HEK293 (cell line): ENCODE data around the gene ITGB5.

ENCODE experiments used
- CTCF ChIA-PET: fragments of 350-600 bp; formaldehyde crosslinking; extraction: SDS; loops from one replicate; lab custom pipeline; 2021; ENCODE audit warnings: antibody characterized with exemption; lab: Yijun Ruan, JAX
- POLR2A ChIA-PET: fragments of 300-600 bp; formaldehyde crosslinking; extraction: SDS; loops from one replicate; lab custom pipeline; 2020; ENCODE audit warnings: antibody characterized with exemption, inconsistent platforms; lab: Yijun Ruan, JAX
- H3K27ac ChIP-seq: fragments of 200-500 bp; sonication (Bioruptor generic); 2 replicates; pipeline ENCODE4 v1.5.1; 2014; ENCODE audit warnings: low read depth, low read length, control low read depth, inconsistent platforms; ENCODE audit errors: extremely low read depth
- H3K36me3 ChIP-seq, 2 experiments: fragments of 200-500 bp in 1 of 2; sonication (Bioruptor generic) in 1 of 2; 1 replicate in 1 of 2; 2 replicates in 1 of 2; pipeline ENCODE4 v1.5.1; 2014 to 2017; ENCODE audit warnings: inconsistent platforms in 2 of 2, low read length in 2 of 2; ENCODE audit not compliant: control insufficient read depth in 2 of 2, insufficient read depth in 1 of 2
- H3K4me1 ChIP-seq: fragments of 200-500 bp; sonication (Bioruptor generic); 2 replicates; pipeline ENCODE4 v1.5.1; 2014; ENCODE audit warnings: mild to moderate bottlenecking, low read length, inconsistent platforms; ENCODE audit not compliant: control insufficient read depth, insufficient read depth
- H3K4me3 ChIP-seq: 2 replicates; pipeline ENCODE4 v1.5.1; 2011; ENCODE audit warnings: low read depth, mild to moderate bottlenecking, control low read depth, low read length, moderate library complexity
- H3K9me3 ChIP-seq: fragments of 200-500 bp; sonication (Bioruptor generic); 2 replicates; pipeline ENCODE4 v1.5.1; 2014; ENCODE audit warnings: low read depth, low read length, inconsistent platforms; ENCODE audit not compliant: control insufficient read depth, insufficient read depth
- BCL11B ChIP-seq: fragments of 450-650 bp; formaldehyde crosslinking; IDR thresholded peaks from 2 replicates; pipeline ENCODE4 v1.5.1; 2016; ENCODE audit warnings: low read depth, missing biosample characterization, missing genetic modification characterization
- KLF10 ChIP-seq: fragments of 450-650 bp; IDR thresholded peaks from 2 replicates; pipeline ENCODE4 v1.5.1; 2018; ENCODE audit warnings: missing biosample characterization, mild to moderate bottlenecking, missing genetic modification characterization
- KLF17 ChIP-seq: fragments of 450-650 bp; formaldehyde crosslinking; IDR thresholded peaks from 2 replicates; pipeline ENCODE4 v1.5.1; 2016; ENCODE audit warnings: missing biosample characterization, missing genetic modification characterization
- SALL2 ChIP-seq: fragments of 450-650 bp; formaldehyde crosslinking; IDR thresholded peaks from 2 replicates; pipeline ENCODE4 v1.5.0; 2017; ENCODE audit warnings: missing biosample characterization, mild to moderate bottlenecking, missing genetic modification characterization, borderline replicate concordance
- SP7 ChIP-seq: fragments of 450-650 bp; formaldehyde crosslinking; IDR thresholded peaks from 2 replicates; pipeline ENCODE4 v1.5.1; 2016; ENCODE audit warnings: missing biosample characterization, missing genetic modification characterization
- TCF7L2 ChIP-seq: IDR thresholded peaks from 2 replicates; pipeline ENCODE4 v1.6.1; 2011; ENCODE audit warnings: low read depth, mild to moderate bottlenecking, inconsistent platforms, low read length, moderate library complexity, borderline replicate concordance
- ZBTB20 ChIP-seq: fragments of 450-650 bp; formaldehyde crosslinking; IDR thresholded peaks from 2 replicates; pipeline ENCODE4 v1.5.1; 2016; ENCODE audit warnings: missing biosample characterization, missing genetic modification characterization
- ZBTB8A ChIP-seq: fragments of 450-650 bp; formaldehyde crosslinking; IDR thresholded peaks from 2 replicates; pipeline ENCODE4 v1.5.1; 2016; ENCODE audit warnings: missing biosample characterization, missing genetic modification characterization
- ZFP3 ChIP-seq: fragments of 450-650 bp; formaldehyde crosslinking; IDR thresholded peaks from 2 replicates; pipeline ENCODE4 v1.5.1; 2016; ENCODE audit warnings: low read depth, missing biosample characterization, missing genetic modification characterization
- ZIC2 ChIP-seq: fragments of 450-650 bp; formaldehyde crosslinking; IDR thresholded peaks from 2 replicates; pipeline ENCODE4 v1.5.1; 2016; ENCODE audit warnings: missing biosample characterization, missing genetic modification characterization
- ZNF121 ChIP-seq: fragments of 450-650 bp; formaldehyde crosslinking; IDR thresholded peaks from 2 replicates; pipeline ENCODE4 v1.5.1; 2016; ENCODE audit warnings: missing biosample characterization, missing genetic modification characterization
- ZNF140 ChIP-seq: fragments of 450-650 bp; formaldehyde crosslinking; IDR thresholded peaks from 2 replicates; pipeline ENCODE4 v1.5.1; 2016; ENCODE audit warnings: missing biosample characterization, missing genetic modification characterization
- ZNF211 ChIP-seq: fragments of 450-650 bp; formaldehyde crosslinking; IDR thresholded peaks from 2 replicates; pipeline ENCODE4 v1.5.1; 2016; ENCODE audit warnings: low read depth, missing biosample characterization, missing genetic modification characterization
- ZNF221 ChIP-seq: fragments of 450-650 bp; formaldehyde crosslinking; IDR thresholded peaks from 2 replicates; pipeline ENCODE4 v1.5.1; 2017; ENCODE audit warnings: missing biosample characterization, missing genetic modification characterization, borderline replicate concordance
- ZNF223 ChIP-seq: fragments of 450-650 bp; formaldehyde crosslinking; IDR thresholded peaks from 2 replicates; pipeline ENCODE4 v1.5.1; 2016; ENCODE audit warnings: missing biosample characterization, missing genetic modification characterization
- ZNF350 ChIP-seq: fragments of 450-650 bp; formaldehyde crosslinking; IDR thresholded peaks from 2 replicates; pipeline ENCODE4 v1.5.0; 2017; ENCODE audit warnings: missing biosample characterization, mild to moderate bottlenecking, missing genetic modification characterization
- ZNF433 ChIP-seq: fragments of 450-650 bp; formaldehyde crosslinking; IDR thresholded peaks from 2 replicates; pipeline ENCODE4 v1.5.1; 2016; ENCODE audit warnings: missing biosample characterization, missing genetic modification characterization, low read depth
- ZNF513 ChIP-seq: fragments of 450-650 bp; IDR thresholded peaks from 2 replicates; pipeline ENCODE4 v1.5.1; 2018; ENCODE audit warnings: missing biosample characterization, missing genetic modification characterization
- ZNF558 ChIP-seq: fragments of 450-650 bp; formaldehyde crosslinking; IDR thresholded peaks from 2 replicates; pipeline ENCODE4 v1.5.1; 2016; ENCODE audit warnings: missing biosample characterization, missing genetic modification characterization
- ZNF561 ChIP-seq: fragments of 450-650 bp; IDR thresholded peaks from 2 replicates; pipeline ENCODE4 v1.5.1; 2018; ENCODE audit warnings: missing biosample characterization, missing genetic modification characterization, borderline replicate concordance
- ZNF571 ChIP-seq: fragments of 450-650 bp; formaldehyde crosslinking; IDR thresholded peaks from 2 replicates; pipeline ENCODE4 v1.5.0; 2017; ENCODE audit warnings: missing biosample characterization, missing genetic modification characterization
- ZNF677 ChIP-seq: fragments of 450-650 bp; IDR thresholded peaks from 2 replicates; pipeline ENCODE4 v1.5.0; 2018; ENCODE audit warnings: missing biosample characterization, mild to moderate bottlenecking, missing genetic modification characterization, moderate library complexity
- ZNF777 ChIP-seq: fragments of 450-650 bp; formaldehyde crosslinking; IDR thresholded peaks from 2 replicates; pipeline ENCODE4 v1.5.1; 2017; ENCODE audit warnings: missing biosample characterization, missing genetic modification characterization, borderline replicate concordance
- ZNF837 ChIP-seq: fragments of 450-650 bp; formaldehyde crosslinking; IDR thresholded peaks from 2 replicates; pipeline ENCODE4 v1.5.1; 2016; ENCODE audit warnings: missing biosample characterization, missing genetic modification characterization
- ZXDB ChIP-seq: fragments of 450-650 bp; formaldehyde crosslinking; IDR thresholded peaks from 2 replicates; pipeline ENCODE4 v1.5.1; 2016; ENCODE audit warnings: missing biosample characterization, missing genetic modification characterization

ITGB5 gene

GRCh38 chr3:124763644-124764358 is 123.4 kb downstream of the ITGB5 start:
- CTCF ChIA-PET, result interaction anchor here (0.7 to 10.8 kb wide), 4 partner anchors 7 to 141 kb away, joined by 3 to 201 read pairs (median 14); no protein-coding TSS in a partner anchor
- Histone ChIP-seq H3K27ac (no peak overlapping the region), H3K9me3 (no peaks in the 10 kb centered on the region), H3K4me1 (no peaks in the 10 kb centered on the region), H3K36me3 (peaks cover 0 to 50% of the 10 kb centered on the region in 2 experiments; a peak in 2 of 3 replicates), H3K4me3 (no peak overlapping the region)
- TF ChIP-seq SP7 (no peak), KLF17 (tag by site-specific recombination) (no peak), ZNF837 (no peak), ZBTB20 (tag by site-specific recombination) (no peak), ZNF140 (tag by site-specific recombination) (no peak), SALL2 (tag by site-specific recombination) (no peak), BCL11B (tag by site-specific recombination) (no peak), ZNF221 (tag by site-specific recombination) (no peak)
- POLR2A ChIA-PET, result interaction anchor here (1.5 kb wide), 1 partner anchor 8 kb away, joined by 6 read pairs; no protein-coding TSS in a partner anchor

GRCh38 chr3:124763206-124763605 is 124.0 kb downstream of the ITGB5 start:
- Histone ChIP-seq H3K9me3 (no peaks in the 10 kb centered on the region), H3K4me3 (no peak overlapping the region), H3K4me1 (no peaks in the 10 kb centered on the region), H3K27ac (no peak overlapping the region), H3K36me3 (peaks cover 0 to 45% of the 10 kb centered on the region in 2 experiments; a peak in 2 of 3 replicates)
- no peak for TF ChIP-seq ZXDB
- TF ChIP-seq ZNF223 (tag by site-specific recombination), result no peak
- no peak for TF ChIP-seq ZNF677 (tag by site-specific recombination)
- no peak for TF ChIP-seq ZNF571
- no peak for TF ChIP-seq ZNF433 (tag by site-specific recombination)
- no peak for TF ChIP-seq ZNF561 (tag by site-specific recombination)
- no peak for TF ChIP-seq ZNF211 (tag by site-specific recombination)
- no peak for TF ChIP-seq KLF10 (tag by site-specific recombination)
- no peak for TF ChIP-seq ZNF350 (tag by site-specific recombination)
- TF ChIP-seq ZFP3, result no peak
- no peak for TF ChIP-seq ZIC2 (tag by site-specific recombination)
- no peak for TF ChIP-seq ZNF513 (tag by site-specific recombination)
- TF ChIP-seq ZBTB8A (tag by site-specific recombination), result no peak
- CTCF ChIA-PET, result interaction anchor here (0.7 to 10.8 kb wide), 6 partner anchors 8 to 141 kb away, joined by 3 to 201 read pairs (median 10); no protein-coding TSS in a partner anchor
- POLR2A ChIA-PET, result interaction anchor here (1.5 kb wide), 1 partner anchor 9 kb away, joined by 6 read pairs; no protein-coding TSS in a partner anchor

DNA sequence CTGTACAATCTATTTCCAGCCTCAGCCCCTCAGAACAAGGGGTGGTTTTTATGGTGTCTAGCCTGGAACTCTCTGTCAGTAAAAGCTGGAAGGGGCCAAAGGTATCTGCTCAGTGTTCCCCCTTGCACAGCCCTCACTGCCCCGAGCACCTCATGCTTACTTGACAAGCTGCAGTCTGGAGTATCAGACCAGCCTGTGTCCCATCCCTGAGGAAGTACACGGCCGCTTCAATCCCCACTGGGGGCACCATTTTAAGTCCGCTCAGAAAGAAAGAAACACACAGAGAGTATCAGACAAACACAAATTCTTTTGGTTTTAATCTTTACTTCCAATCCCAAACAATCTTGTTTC is 124.5 kb downstream of the ITGB5 start:
- Histone ChIP-seq H3K9me3 (no peaks in the 10 kb centered on the region), H3K36me3 (peaks cover 0 to 43% of the 10 kb centered on the region in 2 experiments; a peak in 1 of 3 replicates), H3K27ac (no peak overlapping the region), H3K4me1 (no peaks in the 10 kb centered on the region), H3K4me3 (no peak overlapping the region)
- ChIA-PET POLR2A (no interaction called here), CTCF (interaction anchor here (0.6 to 10.8 kb wide), 8 partner anchors 9 to 142 kb away, joined by 3 to 201 read pairs (median 8); no protein-coding TSS in a partner anchor)
- TF ChIP-seq ZNF121 (tag by site-specific recombination), result no peak
- no peak for TF ChIP-seq ZNF558
- no peak for TF ChIP-seq TCF7L2
- TF ChIP-seq ZNF777 (tag by site-specific recombination), result no peak
